Left kidney (tissue), 8 donors: ENCODE measurements around the gene SAYSD1. TPM values are rescaled to one million over a fixed set of nuclear protein-coding genes. Genes with fewer than 3 reads are reported as not detected.
"Not testable (repeated sequence)": the region's sequence is repeated elsewhere in the genome, so short reads cannot be mapped to it uniquely, and the experiment has no call there.

Experiments
- DNase-seq: peaks from one replicate; pipeline ENCODE4 v3.0.0-alpha.2; 2013
- long read RNA-seq, 8 donors: transcript quantifications; one replicate each; lab custom pipeline, GENCODE V29; 2026
- polyA plus RNA-seq: library from polyadenylated mRNA; unstranded; fragments of 120-200 nt; gene quantifications from one replicate; pipeline ENCODE4 v1.2.1, GENCODE V29; 2013; ENCODE audit not compliant: insufficient read length

SAYSD1 gene
- polyA plus RNA-seq: 20.9 TPM
- long read RNA-seq, donor 1, transcript SAYSD1-201 (2 exons, 2,020 nt): major isoform, 10 of 12 reads
- long read RNA-seq, donor 1, partial matches to known transcripts: 0 of 12 reads
- long read RNA-seq, donor 1, other reads (novel, unspliced or antisense): 0 of 12 reads
- long read RNA-seq, donor 2, transcript SAYSD1-201 (2 exons, 2,020 nt): major isoform, 10 of 15 reads
- long read RNA-seq, donor 2, partial matches to known transcripts: 0 of 15 reads
- long read RNA-seq, donor 2, other reads (novel, unspliced or antisense): 0 of 15 reads
- long read RNA-seq, donor 3, transcript SAYSD1-201 (2 exons, 2,020 nt): major isoform, 6 of 7 reads
- long read RNA-seq, donor 3, partial matches to known transcripts: 0 of 7 reads
- long read RNA-seq, donor 3, other reads (novel, unspliced or antisense): 0 of 7 reads
- long read RNA-seq, donor 4, partial matches to known transcripts: 0 of 1 reads
- long read RNA-seq, donor 4, other reads (novel, unspliced or antisense): 0 of 1 reads
- long read RNA-seq, donor 5, transcript SAYSD1-201 (2 exons, 2,020 nt): major isoform, 14 of 21 reads
- long read RNA-seq, donor 5, partial matches to known transcripts: 6 of 21 reads
- long read RNA-seq, donor 5, other reads (novel, unspliced or antisense): 0 of 21 reads
- long read RNA-seq, donor 6, transcript SAYSD1-201 (2 exons, 2,020 nt): major isoform, 11 of 14 reads
- long read RNA-seq, donor 6, partial matches to known transcripts: 0 of 14 reads
- long read RNA-seq, donor 6, other reads (novel, unspliced or antisense): 0 of 14 reads
- long read RNA-seq, donor 7, transcript SAYSD1-201 (2 exons, 2,020 nt): major isoform, 9 of 19 reads
- long read RNA-seq, donor 7, partial matches to known transcripts: 9 of 19 reads
- long read RNA-seq, donor 7, other reads (novel, unspliced or antisense): 0 of 19 reads
- long read RNA-seq, donor 8, partial matches to known transcripts: 7 of 11 reads
- long read RNA-seq, donor 8, other reads (novel, unspliced or antisense): 0 of 11 reads

GRCh38 chr6:39114704-39115599 lies at the start of gene SAYSD1:
TSS of gene SAYSD1 (minus strand) at chr6:39115186. CDS start at chr6:39115089, 97 bp downstream.
- DNase-seq: peak; percentile 91

DNA sequence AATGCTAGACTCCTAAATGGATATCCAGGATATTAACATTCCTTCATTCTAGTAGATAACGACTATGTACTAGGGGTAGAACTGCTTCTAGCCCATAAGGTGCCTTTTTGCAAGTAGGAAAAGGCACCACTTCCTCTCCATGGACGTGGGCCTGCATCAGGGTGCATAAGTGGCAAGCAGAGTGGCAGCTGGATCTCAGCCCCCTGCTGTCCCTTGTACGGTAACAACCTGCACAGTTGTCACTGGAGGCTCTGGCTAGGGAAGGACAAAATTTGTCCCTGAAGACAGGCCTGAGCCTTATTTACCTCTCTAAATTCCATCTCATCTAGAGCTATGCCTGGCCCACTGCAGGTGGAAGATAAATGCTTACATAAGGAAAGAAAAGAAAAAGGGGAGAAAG lies 42.5 kb upstream of the SAYSD1 start:
- no peak for DNase-seq

DNA sequence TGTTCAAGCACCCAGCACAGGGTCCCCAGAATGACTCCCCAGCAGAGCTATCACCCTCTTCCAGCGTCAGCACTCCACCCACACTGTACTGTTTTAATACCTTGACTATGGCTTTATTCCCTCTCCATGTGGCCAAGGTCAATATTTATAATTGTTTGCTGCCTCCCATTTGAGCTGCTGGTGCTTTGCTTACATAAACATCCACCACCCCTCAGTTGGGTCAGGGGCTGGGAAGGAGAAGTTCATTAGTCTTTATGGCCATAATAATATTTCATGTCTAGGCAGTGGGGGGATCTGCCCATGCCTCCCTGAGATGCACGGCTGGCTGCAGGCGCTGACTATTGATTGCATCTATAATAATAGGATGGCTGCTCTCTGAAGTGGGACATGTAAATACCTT lies 41.8 kb upstream of the SAYSD1 start:
- no peak for DNase-seq

GRCh38 chr6:39154705-39155104 lies 39.7 kb upstream of the SAYSD1 start:
- DNase-seq: no peak

- DNase-seq: no peak
These were observed 38.9 kb upstream of the SAYSD1 start for GRCh38 chr6:39153766-39154397.

- DNase-seq: no peak
These were observed 37.3 kb upstream of the SAYSD1 start for GRCh38 chr6:39152262-39152661.

DNA sequence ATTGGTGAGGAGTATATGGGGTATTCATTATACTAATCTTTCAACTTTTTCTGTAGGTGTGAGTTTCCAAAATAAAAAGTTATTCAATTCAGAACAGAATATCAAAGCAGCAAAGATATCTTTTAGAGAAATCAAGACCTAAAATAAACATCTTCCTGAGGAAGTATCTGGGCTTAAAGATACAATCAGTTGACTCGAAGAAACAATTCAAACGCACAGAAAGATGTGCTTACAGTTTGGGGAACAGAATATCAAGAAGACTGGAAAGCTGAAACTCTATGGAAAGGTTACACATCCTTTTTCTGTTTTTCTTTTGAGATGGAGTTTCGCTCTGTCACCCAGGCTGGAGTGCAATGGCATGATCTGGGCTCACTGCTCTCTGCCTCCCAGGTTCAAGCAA lies 36.2 kb upstream of the SAYSD1 start:
- DNase-seq: no peak

GRCh38 chr6:39144481-39145173 lies 29.6 kb upstream of the SAYSD1 start:
- DNase-seq: no peak

DNA sequence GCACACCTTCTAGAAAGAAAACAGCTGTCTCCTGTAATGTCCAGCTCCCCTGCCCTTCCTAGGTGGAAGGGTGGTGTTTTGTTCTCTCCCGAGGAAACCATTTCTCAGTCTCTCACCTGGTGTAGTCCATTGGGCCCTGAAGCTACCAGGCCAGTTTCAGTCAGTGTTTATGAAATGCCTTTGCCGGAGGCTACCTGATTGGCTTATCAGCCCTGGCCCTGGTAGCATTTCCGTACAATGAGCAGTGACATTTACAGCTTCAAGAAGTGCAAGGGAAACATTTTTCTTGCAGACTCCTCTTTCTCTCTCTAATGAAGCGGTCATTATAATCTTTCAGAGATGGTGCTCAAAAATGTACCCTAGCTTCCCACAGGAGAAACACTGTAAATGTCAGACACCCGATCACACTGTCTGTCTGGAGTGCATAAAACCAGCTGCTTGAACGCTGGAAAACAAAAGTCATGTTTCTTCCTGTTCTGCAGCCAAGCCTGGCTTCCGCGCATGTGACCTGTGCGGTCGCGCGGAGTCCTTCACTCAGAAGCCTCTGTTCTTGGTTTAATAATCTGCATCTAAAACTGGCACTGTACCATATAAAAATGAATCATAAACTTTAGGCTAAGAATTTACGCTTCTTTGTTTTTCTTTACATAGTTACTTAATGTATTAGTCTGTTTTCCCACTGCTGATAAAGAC lies 28.4 kb upstream of the SAYSD1 start:
- DNase-seq: no peak

- no peak for DNase-seq
These were observed 25.7 kb upstream of the SAYSD1 start for GRCh38 chr6:39140556-39141167.

DNA sequence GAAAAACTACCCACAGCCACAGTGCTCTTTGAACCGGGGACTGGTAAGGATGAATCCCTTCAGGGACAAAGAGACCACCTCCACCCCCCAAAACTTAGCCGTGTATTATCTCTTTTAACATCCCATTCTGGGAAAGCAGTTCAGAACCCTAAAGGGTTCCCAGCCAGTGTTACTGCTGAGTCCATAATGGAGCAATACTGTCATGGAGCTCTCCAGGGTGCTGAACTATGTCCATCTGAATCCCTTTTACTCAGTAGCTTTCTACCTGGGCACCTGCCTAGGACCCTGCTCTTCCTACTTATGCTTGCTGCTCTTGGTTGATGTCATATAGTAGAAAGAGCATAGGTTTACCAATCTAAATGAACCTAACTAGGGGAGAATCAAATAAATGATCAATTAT lies 22.3 kb upstream of the SAYSD1 start:
- DNase-seq: peak; percentile 85

- DNase-seq: not testable (repeated sequence)
These were observed 21.2 kb upstream of the SAYSD1 start for GRCh38 chr6:39136207-39136606.

DNA sequence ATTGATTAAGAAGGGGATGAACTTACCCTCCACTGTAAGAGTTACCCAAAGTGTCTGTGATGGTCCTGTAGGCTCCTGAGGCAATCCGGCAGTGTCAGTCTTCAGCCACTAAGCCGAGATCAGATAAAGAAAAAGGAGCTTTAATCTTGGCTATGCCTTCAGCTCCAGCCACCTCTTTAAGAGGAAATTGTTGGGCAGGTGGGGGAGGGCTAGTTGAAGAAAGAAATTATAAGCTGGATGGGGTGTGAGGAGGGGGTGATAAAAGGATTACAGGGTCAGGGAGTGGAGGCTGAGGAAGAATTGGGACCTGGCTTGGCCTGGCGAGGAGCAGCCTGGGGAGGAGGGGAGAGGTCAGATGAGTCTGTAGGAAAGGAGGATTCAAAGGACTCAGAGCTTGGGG lies 19.8 kb upstream of the SAYSD1 start:
- DNase-seq: not testable (repeated sequence)

GRCh38 chr6:39130691-39131090 lies 15.7 kb upstream of the SAYSD1 start:
- DNase-seq: no peak

GRCh38 chr6:39128832-39129231 lies 13.8 kb upstream of the SAYSD1 start:
- DNase-seq: no peak

DNA sequence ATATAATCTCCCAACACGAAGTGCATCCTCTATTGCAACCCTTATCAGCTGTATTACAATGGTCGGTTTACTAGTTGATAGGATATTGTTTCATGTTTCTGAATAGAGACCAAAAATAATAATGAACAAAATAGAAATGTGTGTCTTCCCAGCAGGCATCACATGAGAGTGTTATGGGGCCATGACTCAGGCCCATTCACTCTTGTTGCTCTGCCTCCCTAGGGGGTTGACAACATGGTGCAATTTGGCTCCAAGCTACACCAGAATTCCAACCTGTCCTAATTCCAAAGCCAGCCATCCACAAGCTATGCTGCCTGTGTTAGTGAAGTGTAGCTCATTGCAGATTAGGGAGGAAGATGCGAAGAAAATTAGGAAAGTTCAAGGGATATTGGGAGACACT lies 13.1 kb upstream of the SAYSD1 start:
- no peak for DNase-seq

GRCh38 chr6:39124114-39124513 lies 9.1 kb upstream of the SAYSD1 start:
- no peak for DNase-seq

- no peak for DNase-seq
These were observed 3.9 kb upstream of the SAYSD1 start for GRCh38 chr6:39118921-39119320.

GRCh38 chr6:39114388-39114703 lies 640 bp downstream of the SAYSD1 start:
- DNase-seq: no peak

GRCh38 chr6:39113788-39114187 lies 1.2 kb downstream of the SAYSD1 start:
- no peak for DNase-seq
